ENCODE measurements around the gene NACC1. TPM values are rescaled to one million over a fixed set of nuclear protein-coding genes. Genes with fewer than 3 reads are reported as not detected.

The NACC1 gene
- polyA plus RNA-seq, 1 donor (not counting 4 experiments of a cell fraction or from before 2014, with no cell fraction given), result 32.9 TPM

- peaks cover 16% of the 10 kb centered on the region for H3K4me1 ChIP-seq (ENCODE audit: control insufficient read depth, extremely low read depth, insufficient read depth, low read length)
- dilution Hi-C loops (cut with MboI; ENCODE audit: extremely low pct_ligation_motif_present, low sequenced_read_pairs), result no loop called here
Observed at GRCh38 chr19:13153569-13154240, 35.6 kb downstream of the NACC1 start.

GRCh38 chr19:13154241-13154778 lies 36.2 kb downstream of the NACC1 start:
- dilution Hi-C loops (cut with MboI; ENCODE audit: extremely low pct_ligation_motif_present, low sequenced_read_pairs), result no loop called here
- Histone ChIP-seq H3K9me1 (ENCODE audit: control insufficient read depth, extremely low read depth, insufficient read depth, low read length) (no peaks in the 10 kb centered on the region), H3K9me3 (ENCODE audit: control insufficient read depth, low read depth, low read length) (no peaks in the 10 kb centered on the region), H4K20me1 (ENCODE audit: control insufficient read depth, extremely low read depth, insufficient read depth, low read length) (peaks cover 9% of the 10 kb centered on the region), H3K4me2 (ENCODE audit: control insufficient read depth, extremely low read depth, insufficient read depth, low read depth, low read length) (peak overlapping the region; percentile 91), H3K27ac (ENCODE audit: control insufficient read depth, insufficient read depth, low read length) (peak overlapping the region; percentile 96), H3K4me3 (ENCODE audit: control insufficient read depth in 2 of 3, extremely low read depth in 1 of 3, insufficient read depth in 2 of 3, low read depth in 1 of 3, low read length in 3 of 3) (peak overlapping the region; percentile 62 to 99 (median 96)), H3K79me2 (ENCODE audit: control insufficient read depth, insufficient read depth, low read length) (peaks cover 41% of the 10 kb centered on the region), H2AFZ (ENCODE audit: control insufficient read depth, low read length) (no peak overlapping the region), H3K9ac (ENCODE audit: control insufficient read depth, extremely low read depth, insufficient read depth, low read length) (peak overlapping the region; percentile 84), H3K4me1 (ENCODE audit: control insufficient read depth, extremely low read depth, insufficient read depth, low read length) (peaks cover 13% of the 10 kb centered on the region), H3K27me3 (ENCODE audit: control insufficient read depth, extremely low read depth, insufficient read depth, low read length) (no peaks in the 10 kb centered on the region), H3K36me3 (ENCODE audit: control insufficient read depth in 2 of 2, extremely low read depth in 1 of 2, insufficient read depth in 2 of 2, low read length in 2 of 2) (peaks cover 2 to 16% of the 10 kb centered on the region in 2 experiments)
- FAIRE-seq (no peak), DNase-seq (ENCODE audit: low read depth, low spot score) (no peak)
- TF ChIP-seq CTCF (optimal IDR thresholded peaks at IDR 0.05 in 1 of 3, IDR thresholded peaks at IDR 0.05 in 1 of 3, conservative IDR thresholded peaks at IDR 0.05 in 1 of 3; ENCODE audit: extremely low read depth in 1 of 3, insufficient read depth in 2 of 3, low read length in 3 of 3), result no peak
- TF ChIP-seq EZH2 (IDR thresholded peaks at IDR 0.05; ENCODE audit: low read length), result no peak

More at GRCh38 chr19:13153569-13154240, 35.6 kb downstream of the NACC1 start:
- peaks cover 9% of the 10 kb centered on the region for H4K20me1 ChIP-seq (ENCODE audit: control insufficient read depth, extremely low read depth, insufficient read depth, low read length)
- no peaks in the 10 kb centered on the region for H3K9me3 ChIP-seq (ENCODE audit: control insufficient read depth, low read depth, low read length)
- H3K9ac ChIP-seq (ENCODE audit: control insufficient read depth, extremely low read depth, insufficient read depth, low read length), result peak overlapping the region; percentile 84
- peaks cover 2 to 16% of the 10 kb centered on the region in 2 experiments for H3K36me3 ChIP-seq (ENCODE audit: control insufficient read depth in 2 of 2, extremely low read depth in 1 of 2, insufficient read depth in 2 of 2, low read length in 2 of 2)
- peak overlapping the region; percentile 62 to 99 (median 96) for H3K4me3 ChIP-seq (ENCODE audit: control insufficient read depth in 2 of 3, extremely low read depth in 1 of 3, insufficient read depth in 2 of 3, low read depth in 1 of 3, low read length in 3 of 3)
- no peak for FAIRE-seq
- DNase-seq (ENCODE audit: low read depth, low spot score), result no peak
- peak in 1 of 3 experiments; percentile 2 for TF ChIP-seq CTCF (optimal IDR thresholded peaks at IDR 0.05 in 1 of 3, IDR thresholded peaks at IDR 0.05 in 1 of 3, conservative IDR thresholded peaks at IDR 0.05 in 1 of 3; ENCODE audit: extremely low read depth in 1 of 3, insufficient read depth in 2 of 3, low read length in 3 of 3)
- no peak for TF ChIP-seq EZH2 (IDR thresholded peaks at IDR 0.05; ENCODE audit: low read length)
- H3K27ac ChIP-seq (ENCODE audit: control insufficient read depth, insufficient read depth, low read length), result peak overlapping the region; percentile 96
- H3K4me2 ChIP-seq (ENCODE audit: control insufficient read depth, extremely low read depth, insufficient read depth, low read depth, low read length), result peak overlapping the region; percentile 91
- peaks cover 45% of the 10 kb centered on the region for H3K79me2 ChIP-seq (ENCODE audit: control insufficient read depth, insufficient read depth, low read length)
- no peaks in the 10 kb centered on the region for H3K27me3 ChIP-seq (ENCODE audit: control insufficient read depth, extremely low read depth, insufficient read depth, low read length)
- no peak overlapping the region for H2AFZ ChIP-seq (ENCODE audit: control insufficient read depth, low read length)
- no peaks in the 10 kb centered on the region for H3K9me1 ChIP-seq (ENCODE audit: control insufficient read depth, extremely low read depth, insufficient read depth, low read length)
